Non-pigmented ciliary epithelial cell (primary cell): ENCODE results near the gene CGNL1.

ENCODE experiments used
- DNase-seq: peaks from one replicate; pipeline ENCODE4 v3.0.0-alpha.2; 2010; ENCODE audit warnings: low read depth

Gene CGNL1

GRCh38 chr15:57575363-57575762 is 199.1 kb downstream of the CGNL1 start:
- no peak for DNase-seq

GRCh38 chr15:57578288-57578900 is 202.1 kb downstream of the CGNL1 start:
- no peak for DNase-seq

- DNase-seq = no peak
Measured at GRCh38 chr15:57580428-57580827, 204.1 kb downstream of the CGNL1 start.

- no peak for DNase-seq
Measured at GRCh38 chr15:57580866-57581265, 204.6 kb downstream of the CGNL1 start.

GRCh38 chr15:57582090-57582489 is 205.8 kb downstream of the CGNL1 start:
- DNase-seq = no peak

- no peak for DNase-seq
Measured at GRCh38 chr15:57583282-57583681, 207.0 kb downstream of the CGNL1 start.

GRCh38 chr15:57583720-57584119 is 207.4 kb downstream of the CGNL1 start:
- no peak for DNase-seq

- no peak for DNase-seq
Measured at GRCh38 chr15:57586661-57587424, 210.5 kb downstream of the CGNL1 start.

- no peak for DNase-seq
Measured at GRCh38 chr15:57589281-57589680, 213.0 kb downstream of the CGNL1 start.

GRCh38 chr15:57589754-57590153 is 213.4 kb downstream of the CGNL1 start:
- DNase-seq = no peak

GRCh38 chr15:57591237-57591821 is 215.0 kb downstream of the CGNL1 start:
- DNase-seq = no peak

GRCh38 chr15:57591822-57592367 is 215.6 kb downstream of the CGNL1 start, which contains the start of gene MYZAP:
MYZAP (plus strand) TSS chr15:57591904; CDS start chr15:57592035, 131 bp downstream.
- DNase-seq = no peak

- no peak for DNase-seq
Measured at GRCh38 chr15:57592426-57592825, 216.1 kb downstream of the CGNL1 start.

- DNase-seq = no peak
Measured at GRCh38 chr15:57592836-57593420, 216.6 kb downstream of the CGNL1 start.

GRCh38 chr15:57594479-57594878 is 218.2 kb downstream of the CGNL1 start:
- DNase-seq = no peak

GRCh38 chr15:57595011-57595866 is 218.9 kb downstream of the CGNL1 start:
- no peak for DNase-seq

GRCh38 chr15:57596301-57596855 is 220.1 kb downstream of the CGNL1 start:
- no peak for DNase-seq

GRCh38 chr15:57596978-57597377 is 220.7 kb downstream of the CGNL1 start:
- no peak for DNase-seq

- no peak for DNase-seq
Measured at GRCh38 chr15:57597431-57597830, 221.1 kb downstream of the CGNL1 start.

GRCh38 chr15:57598346-57598745 is 222.0 kb downstream of the CGNL1 start:
- DNase-seq = no peak

- DNase-seq = no peak
Measured at GRCh38 chr15:57599296-57599810, 223.0 kb downstream of the CGNL1 start.
